ENCODE results near the gene LYRM1. TPM values are rescaled to one million over a fixed set of nuclear protein-coding genes. Genes with fewer than 3 reads are reported as not detected.

Gene LYRM1
- total RNA-seq, 2 donors from 2014 or later, result 18.7 to 34.9 TPM

DNA sequence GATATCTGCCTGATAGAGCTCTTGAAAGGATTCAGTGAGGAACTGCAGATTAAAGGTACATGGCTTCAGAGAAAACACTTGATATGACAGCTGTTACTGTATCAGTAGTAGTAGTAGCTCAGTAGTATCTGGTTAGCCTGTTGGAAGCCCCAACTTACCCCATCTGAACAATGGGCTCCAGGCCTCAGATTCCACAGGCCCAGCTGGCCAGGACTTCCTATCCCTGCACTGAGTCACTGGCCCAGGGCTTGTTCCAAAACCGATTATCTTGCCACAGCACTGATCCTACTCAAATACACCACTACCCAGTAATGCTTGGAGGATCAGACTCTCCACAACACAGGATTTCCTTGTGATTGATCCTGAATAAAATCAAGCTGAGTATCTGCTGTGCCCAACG lies 33.0 kb upstream of the LYRM1 start:
- no peak for DNase-seq (ENCODE audit: low spot score)
- H3K36me3 ChIP-seq, result no peaks in the 10 kb centered on the region
- TF ChIP-seq, protein P1, sequence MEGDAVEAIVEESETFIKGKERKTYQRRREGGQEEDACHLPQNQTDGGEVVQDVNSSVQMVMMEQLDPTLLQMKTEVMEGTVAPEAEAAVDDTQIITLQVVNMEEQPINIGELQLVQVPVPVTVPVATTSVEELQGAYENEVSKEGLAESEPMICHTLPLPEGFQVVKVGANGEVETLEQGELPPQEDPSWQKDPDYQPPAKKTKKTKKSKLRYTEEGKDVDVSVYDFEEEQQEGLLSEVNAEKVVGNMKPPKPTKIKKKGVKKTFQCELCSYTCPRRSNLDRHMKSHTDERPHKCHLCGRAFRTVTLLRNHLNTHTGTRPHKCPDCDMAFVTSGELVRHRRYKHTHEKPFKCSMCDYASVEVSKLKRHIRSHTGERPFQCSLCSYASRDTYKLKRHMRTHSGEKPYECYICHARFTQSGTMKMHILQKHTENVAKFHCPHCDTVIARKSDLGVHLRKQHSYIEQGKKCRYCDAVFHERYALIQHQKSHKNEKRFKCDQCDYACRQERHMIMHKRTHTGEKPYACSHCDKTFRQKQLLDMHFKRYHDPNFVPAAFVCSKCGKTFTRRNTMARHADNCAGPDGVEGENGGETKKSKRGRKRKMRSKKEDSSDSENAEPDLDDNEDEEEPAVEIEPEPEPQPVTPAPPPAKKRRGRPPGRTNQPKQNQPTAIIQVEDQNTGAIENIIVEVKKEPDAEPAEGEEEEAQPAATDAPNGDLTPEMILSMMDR (IDR thresholded peaks at IDR 0.05), result no peak
- peaks cover 78 to 92% of the 10 kb centered on the region in 2 donors for H3K4me1 ChIP-seq (ENCODE audit: control insufficient read depth in 1 of 2, low read depth in 2 of 2)
- no peaks in the 10 kb centered on the region for H3K27me3 ChIP-seq (replicated peaks; ENCODE audit: insufficient read depth)
- H3K9me3 ChIP-seq, result no peaks in the 10 kb centered on the region
- H3K27ac ChIP-seq, result peak overlapping the region; percentile 84 to 88
- no peak for ATAC-seq (ENCODE audit: insufficient number of reproducible peaks, low FRiP score, low read depth)
- H3K4me3 ChIP-seq, result no peak overlapping the region

DNA sequence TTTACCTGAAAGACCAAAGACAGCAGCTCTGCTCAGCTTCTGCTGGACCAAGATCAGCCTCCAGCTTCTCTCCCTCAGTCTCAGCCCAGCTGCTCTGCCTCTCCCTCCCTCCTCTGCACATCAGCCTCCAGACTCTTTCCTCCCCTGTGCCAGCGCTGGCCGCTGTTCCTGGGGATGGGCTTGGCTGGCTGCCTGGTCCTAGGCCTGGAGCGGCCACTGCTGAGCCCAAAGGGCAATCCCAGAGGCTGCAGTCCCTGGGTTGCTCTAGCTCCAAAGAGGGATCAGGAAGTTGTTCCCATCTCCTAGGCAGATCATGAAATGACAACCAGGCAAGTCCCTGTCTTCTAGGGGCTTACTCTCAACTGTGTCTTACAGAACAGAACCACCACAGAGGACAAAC lies 31.7 kb upstream of the LYRM1 start:
- Histone ChIP-seq H3K4me3 (peak overlapping the region; percentile 6), H3K27ac (peak overlapping the region; percentile 84 to 88)

DNA sequence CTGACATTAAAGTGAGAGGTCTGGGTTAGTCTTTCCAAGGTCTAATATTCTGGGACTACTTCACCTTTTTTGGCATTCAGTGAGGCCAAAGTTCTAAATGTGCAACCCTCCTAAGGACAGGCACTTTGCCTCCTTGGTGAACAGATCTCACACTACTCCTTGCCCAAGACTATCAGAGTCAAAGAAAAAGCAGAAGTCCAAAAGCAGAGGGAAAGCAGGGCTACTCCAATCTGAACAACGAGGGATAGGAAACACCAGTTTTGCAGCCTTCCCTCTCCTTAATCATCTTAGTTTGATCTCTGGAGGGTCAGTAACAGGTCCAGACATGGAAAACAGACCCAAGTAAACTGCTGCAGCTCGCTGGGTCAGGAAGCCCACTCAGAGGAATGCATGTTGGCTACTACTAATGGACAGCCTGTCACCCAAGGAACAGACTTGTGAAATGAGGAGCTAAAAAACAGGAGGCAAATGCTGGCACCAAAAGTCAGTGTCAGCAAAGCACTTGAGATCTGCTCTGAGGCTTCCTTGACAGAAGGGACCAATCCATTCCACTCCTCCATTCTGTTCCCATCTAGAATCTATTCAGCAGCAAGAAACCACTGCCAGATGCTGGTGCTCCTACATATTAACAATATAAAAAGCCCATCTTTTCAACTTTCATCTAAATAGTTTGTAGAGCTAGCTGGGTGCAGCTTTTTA lies 30.3 kb upstream of the LYRM1 start:
- Histone ChIP-seq H3K36me3 (no peaks in the 10 kb centered on the region), H3K27me3 (replicated peaks; ENCODE audit: insufficient read depth) (no peaks in the 10 kb centered on the region), H3K27ac (peak overlapping the region; percentile 84 to 88), H3K4me1 (ENCODE audit: control insufficient read depth in 1 of 2, low read depth in 2 of 2) (peaks cover 97 to 100% of the 10 kb centered on the region in 2 donors), H3K9me3 (no peaks in the 10 kb centered on the region), H3K4me3 (no peak overlapping the region)
- no peak for ATAC-seq (ENCODE audit: insufficient number of reproducible peaks, low FRiP score, low read depth)
- TF ChIP-seq, protein P1 (IDR thresholded peaks at IDR 0.05), result no peak
- DNase-seq (ENCODE audit: low spot score), result no peak

More for the DNA sequence above, 31.7 kb upstream of the LYRM1 start:
- Histone ChIP-seq H3K9me3 (no peaks in the 10 kb centered on the region), H3K4me1 (ENCODE audit: control insufficient read depth in 1 of 2, low read depth in 2 of 2) (peaks cover 89 to 97% of the 10 kb centered on the region in 2 donors), H3K27me3 (replicated peaks; ENCODE audit: insufficient read depth) (no peaks in the 10 kb centered on the region), H3K36me3 (no peaks in the 10 kb centered on the region)
- DNase-seq (ENCODE audit: low spot score) (peak; percentile 24), ATAC-seq (ENCODE audit: insufficient number of reproducible peaks, low FRiP score, low read depth) (no peak)
- TF ChIP-seq, protein P1 (IDR thresholded peaks at IDR 0.05), result no peak

DNA sequence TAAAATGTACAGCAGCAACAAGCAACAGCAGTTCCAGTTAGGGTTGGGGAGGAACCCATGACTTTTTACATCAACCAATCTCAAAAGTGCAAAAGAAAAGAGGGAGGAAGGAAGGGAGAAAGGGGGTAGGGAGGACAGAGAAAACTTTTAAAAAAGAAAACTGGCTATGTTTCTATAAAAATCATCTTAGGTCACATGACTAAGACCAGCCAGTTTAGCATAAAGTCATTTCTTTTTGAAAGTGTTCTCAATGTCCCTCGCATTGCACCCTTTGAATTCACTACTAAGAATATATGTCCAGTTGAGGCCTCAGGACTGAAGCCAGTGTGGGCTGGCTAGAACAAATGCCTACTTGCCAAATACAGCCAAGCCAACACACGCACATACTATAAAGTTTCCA lies 29.3 kb upstream of the LYRM1 start:
- H3K36me3 ChIP-seq, result no peaks in the 10 kb centered on the region
- TF ChIP-seq, protein P1 (IDR thresholded peaks at IDR 0.05), result no peak
- H3K27ac ChIP-seq, result peak overlapping the region; percentile 84 to 88
- H3K9me3 ChIP-seq, result no peaks in the 10 kb centered on the region
- H3K4me1 ChIP-seq (ENCODE audit: control insufficient read depth in 1 of 2, low read depth in 2 of 2), result peaks cover 87 to 93% of the 10 kb centered on the region in 2 donors
- no peaks in the 10 kb centered on the region for H3K27me3 ChIP-seq (replicated peaks; ENCODE audit: insufficient read depth)
- ATAC-seq (ENCODE audit: insufficient number of reproducible peaks, low FRiP score, low read depth), result no peak
- DNase-seq (ENCODE audit: low spot score), result no peak
- H3K4me3 ChIP-seq, result peak overlapping the region; percentile 6

DNA sequence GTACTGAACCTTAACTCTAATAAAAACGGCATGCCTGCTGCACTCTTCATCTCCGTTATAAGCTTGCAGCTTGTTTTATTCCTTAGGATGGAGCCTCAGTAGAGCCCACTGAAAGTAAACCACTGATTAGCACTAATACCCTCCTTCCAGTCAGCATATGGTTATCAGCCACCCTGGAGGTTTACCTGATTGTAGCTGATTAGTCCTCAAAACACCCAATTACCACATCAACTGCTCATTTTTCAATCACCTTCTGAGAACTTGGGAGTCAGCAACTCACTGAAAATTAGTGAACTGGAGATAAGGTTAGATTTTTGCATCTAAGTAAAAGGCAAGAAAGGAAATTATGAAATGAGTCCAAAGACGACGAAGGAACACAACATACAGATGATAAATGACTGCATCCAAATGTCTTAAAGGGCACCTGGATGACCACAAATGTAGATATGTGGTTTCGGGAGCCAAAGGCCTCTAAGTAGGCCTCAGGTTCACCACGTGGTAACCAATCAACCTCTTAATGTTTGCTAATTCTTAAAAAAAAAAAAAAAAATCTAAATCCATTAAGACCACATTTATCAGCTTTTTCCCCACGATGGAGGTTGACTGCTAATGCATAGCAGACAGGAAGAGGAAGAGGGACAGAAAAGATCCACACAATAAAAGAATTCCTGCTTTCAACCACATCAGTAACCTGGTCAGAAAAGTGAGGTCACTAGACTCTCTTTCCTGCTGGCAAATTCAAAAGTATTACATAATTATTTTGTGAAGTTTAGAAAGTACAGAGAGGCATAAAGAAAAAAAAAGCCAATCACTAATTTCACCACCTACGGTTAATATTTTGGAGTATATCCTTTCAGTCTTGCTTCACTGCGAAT lies 28.4 kb upstream of the LYRM1 start:
- H3K4me1 ChIP-seq (ENCODE audit: control insufficient read depth in 1 of 2, low read depth in 2 of 2), result peaks cover 78 to 85% of the 10 kb centered on the region in 2 donors

More for the DNA sequence above, 28.4 kb upstream of the LYRM1 start:
- Histone ChIP-seq H3K9me3 (no peaks in the 10 kb centered on the region), H3K36me3 (no peaks in the 10 kb centered on the region), H3K27me3 (replicated peaks; ENCODE audit: insufficient read depth) (no peaks in the 10 kb centered on the region), H3K4me3 (peak overlapping the region; percentile 6), H3K27ac (peak overlapping the region; percentile 84 to 88)
- ATAC-seq (ENCODE audit: insufficient number of reproducible peaks, low FRiP score, low read depth), result no peak
- TF ChIP-seq, protein P1 (IDR thresholded peaks at IDR 0.05), result no peak
- no peak for DNase-seq (ENCODE audit: low spot score)

Measured in thoracic aorta (tissue), 2 donors.